Left cardiac atrium (tissue), 4 donors: Measurements from ENCODE around the gene PPEF2. TPM values are rescaled to one million over a fixed set of nuclear protein-coding genes. Genes with fewer than 3 reads are reported as not detected.
"Not testable (repeated sequence)": the region's sequence is repeated elsewhere in the genome, so short reads cannot be mapped to it uniquely, and the experiment has no call there.

ENCODE experiments used
- ATAC-seq, 2 donors: fragments of 200-7000 bp; cut with Tn5 transposase; one replicate each; pipeline ENCODE4 v1.9.1; 2020; ENCODE audit warnings: mild to moderate bottlenecking in 2 of 2, moderate library complexity in 2 of 2
- DNase-seq: peaks from one replicate; pipeline ENCODE4 v3.0.0-alpha.2; 2020
- intact Hi-C, 2 donors: fragments of 100-400 bp; cut with DNase I; formaldehyde crosslinking; loops; one replicate each; pipeline versions ENCODE4 v1.14.1 to v1.15.1; 2022 to 2023
- long read RNA-seq: library from polyadenylated mRNA; unstranded; transcript quantifications from one replicate; pipeline ENCODE4 v2.0.0, GENCODE V29; 2021
- total RNA-seq, 2 donors: library from RNA; stranded (reverse); fragmentation: NEBNext Ultra II Directional; extraction: Animal tissue kit (Norgen Biotek cat#: 25700); gene quantifications; one replicate each; pipeline ENCODE4 v1.2.1, GENCODE V29; 2021
- donor health status: DM: no; HTN: yes; CAD: no.
- donor health status: DM: no; HTN: yes; CAD: no; lungs with severe emphysema.
- donor health status: DM: yes; HTN: yes; CAD: no.
- donor health status: Dilated cardiomyopathy.

The PPEF2 gene
- total RNA-seq = not detected
- long read RNA-seq = 0 reads

DNA sequence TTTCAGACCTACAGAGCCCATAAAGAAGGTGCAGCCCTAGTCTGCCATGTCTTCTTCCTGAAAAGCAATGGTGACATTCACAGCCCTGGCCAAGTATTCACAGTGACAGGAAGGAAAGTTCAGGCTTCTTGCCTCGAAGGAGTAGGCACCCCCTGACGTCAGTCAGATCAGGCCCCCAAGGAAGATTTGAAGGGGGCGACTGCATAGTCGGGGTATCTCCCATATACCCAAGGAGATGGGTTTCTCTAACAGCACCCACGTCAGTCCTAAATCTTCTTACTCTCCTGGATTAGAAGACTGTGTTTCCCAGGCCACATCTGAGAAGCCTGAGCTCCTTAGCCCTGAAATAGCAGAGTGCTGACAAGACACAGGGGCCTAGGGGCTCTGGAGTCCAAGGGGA, at the start of gene PPEF2:
Gene PPEF2, minus strand, starts transcription at position 101 of the 400 bp plus-strand sequence. CDS start 6,127 bp downstream, outside the sequence.
- ATAC-seq (no peak), DNase-seq (no peak)
- intact Hi-C loops = no loop called here

DNA sequence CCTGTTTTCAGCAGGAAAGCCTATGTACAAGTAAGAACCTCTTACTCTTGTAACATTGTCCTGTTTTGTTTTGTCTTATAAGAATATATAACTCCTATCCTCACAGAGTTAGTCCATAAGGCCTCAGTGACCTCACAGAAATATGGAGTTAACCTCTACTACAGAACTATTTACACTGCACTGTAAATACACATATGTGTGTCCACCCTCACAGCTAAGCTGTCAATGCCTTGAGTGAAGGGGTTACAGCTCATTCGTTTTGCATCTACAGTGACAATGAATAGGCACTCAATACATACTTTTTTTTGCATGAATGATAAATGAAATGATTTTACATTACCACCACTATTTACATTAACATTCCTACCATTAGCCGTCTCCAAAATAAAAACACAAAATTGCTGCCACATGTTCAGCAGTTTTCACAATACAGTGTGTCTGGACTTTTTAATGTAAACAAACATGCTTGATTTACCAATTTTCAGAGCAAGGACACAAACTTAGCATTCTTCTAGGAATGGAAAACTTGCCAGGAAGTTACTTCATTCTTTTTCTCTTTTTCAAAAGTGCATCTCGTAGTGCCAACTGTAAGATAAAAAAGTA, 48.1 kb upstream of the PPEF2 start:
- intact Hi-C loops = no loop called here
- DNase-seq = no peak
- no peak for ATAC-seq

DNA sequence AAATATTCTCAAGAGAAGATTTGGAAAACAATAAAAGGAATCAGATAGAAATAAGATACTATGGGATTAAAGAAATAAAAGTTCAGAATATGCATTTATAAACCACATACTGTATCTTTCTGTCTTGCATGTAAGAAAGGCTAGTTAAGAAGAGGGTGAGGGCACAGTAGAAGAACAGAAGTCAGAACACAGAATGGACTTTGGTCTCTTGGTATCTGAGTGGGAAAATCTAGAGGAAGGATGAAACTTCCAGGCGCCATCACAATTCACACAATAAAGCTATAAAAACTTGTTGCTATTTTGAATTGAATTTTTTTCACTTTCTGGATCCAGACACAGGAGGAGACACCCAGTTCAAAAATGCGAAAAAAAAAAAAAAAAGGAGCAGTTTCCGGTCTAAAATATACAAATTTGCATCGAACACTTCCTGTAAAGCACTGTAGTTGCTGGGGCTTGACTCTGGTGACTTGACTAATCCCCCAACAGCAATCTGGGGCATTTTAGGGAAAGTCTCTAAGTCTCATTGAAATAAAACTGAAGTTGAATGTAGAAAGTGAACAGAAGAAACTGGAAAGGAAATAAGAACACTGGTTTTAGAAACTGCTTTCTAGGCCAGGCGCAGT, 46.7 kb upstream of the PPEF2 start:
- ATAC-seq (no peak), DNase-seq (no peak)
- intact Hi-C loops = no loop called here

DNA sequence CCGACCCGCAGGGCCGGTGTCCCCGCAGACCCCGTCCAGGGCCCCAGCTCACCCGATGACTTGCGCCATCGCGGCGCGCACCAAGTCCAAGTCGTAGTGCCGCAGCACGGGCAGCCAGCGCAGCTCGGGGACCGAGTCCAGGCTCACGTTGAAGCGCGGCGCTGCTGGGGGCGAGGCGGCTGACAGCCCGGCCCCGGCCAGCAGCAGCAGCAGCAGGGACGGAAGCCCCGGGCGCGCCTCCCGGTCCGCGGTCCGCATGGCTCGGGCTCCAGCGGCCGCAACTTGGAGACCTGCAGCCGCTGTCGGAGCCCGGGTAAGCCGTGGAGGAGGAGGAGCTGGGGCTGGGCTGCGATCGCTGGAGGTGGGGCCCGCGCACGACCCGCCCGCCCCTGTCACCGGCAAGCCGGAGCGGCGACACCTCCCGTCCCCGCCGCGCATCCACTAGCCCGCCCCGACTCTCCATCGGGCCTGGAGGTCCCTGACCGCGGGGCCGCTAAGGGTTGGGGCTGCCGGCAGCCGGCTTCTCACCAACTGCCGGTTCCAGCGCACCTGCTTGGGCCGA, 38.5 kb upstream of the PPEF2 start, which contains the start of gene NAAA:
Gene NAAA, minus strand, starts transcription at position 322 of the 562 bp plus-strand sequence. Its CDS starts 64 bp downstream, at position 258.
- intact Hi-C loops = no loop called here
- DNase-seq (peak; percentile 78), ATAC-seq (peak; percentile 94 to 97)

- intact Hi-C loops = no loop called here
- peak; percentile 84 to 92 for ATAC-seq
Measured at GRCh38 chr4:75939890-75940691, 37.8 kb upstream of the PPEF2 start.

DNA sequence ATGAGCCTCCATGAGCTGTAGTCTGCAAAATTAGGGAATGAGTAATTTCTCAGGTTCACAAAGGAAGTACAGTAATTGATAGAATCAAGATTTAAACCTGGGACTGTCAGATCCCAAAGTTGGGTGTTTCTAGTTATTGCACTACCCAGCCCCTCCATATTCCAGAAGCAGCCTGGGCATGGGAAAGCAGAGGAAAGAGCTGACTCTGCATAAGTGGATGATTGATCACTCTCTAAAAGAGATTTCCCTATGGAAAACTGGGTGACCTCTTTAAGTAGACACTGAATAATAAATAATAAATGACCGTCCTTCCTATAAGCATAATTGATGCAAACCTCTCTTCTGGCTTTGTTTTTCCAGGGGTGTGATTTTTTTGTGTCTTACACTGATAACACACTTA, 33.4 kb upstream of the PPEF2 start:
- no peak for ATAC-seq
- intact Hi-C loops = no loop called here
- DNase-seq = no peak

More at GRCh38 chr4:75939890-75940691, 37.8 kb upstream of the PPEF2 start:
- DNase-seq = peak; percentile 83

DNA sequence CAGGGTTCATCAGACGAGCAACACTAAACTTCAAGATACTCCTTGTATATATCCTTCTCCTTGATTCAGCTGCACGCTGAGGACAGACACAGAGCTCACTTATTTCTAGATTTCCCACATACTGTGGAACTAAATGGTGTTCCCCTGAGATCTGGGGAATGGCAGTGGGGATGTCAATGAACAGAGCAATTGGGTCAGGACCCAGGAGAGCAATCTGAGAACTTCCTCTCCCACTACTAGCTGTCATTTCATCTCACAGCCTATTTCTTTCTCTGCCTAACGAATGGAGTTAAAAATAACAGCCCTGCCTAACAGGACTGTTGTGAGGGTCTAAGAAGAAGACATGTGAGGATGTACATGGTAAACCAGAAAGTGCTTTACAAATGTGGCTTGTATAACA, 27.9 kb upstream of the PPEF2 start:
- no peak for ATAC-seq
- intact Hi-C loops = no loop called here
- no peak for DNase-seq

GRCh38 chr4:75924916-75925315, 22.7 kb upstream of the PPEF2 start:
- DNase-seq, intact Hi-C loops, ATAC-seq: not testable (repeated sequence)

GRCh38 chr4:75924309-75924827, 22.1 kb upstream of the PPEF2 start:
- no peak for DNase-seq
- intact Hi-C loops = no loop called here
- ATAC-seq = no peak

DNA sequence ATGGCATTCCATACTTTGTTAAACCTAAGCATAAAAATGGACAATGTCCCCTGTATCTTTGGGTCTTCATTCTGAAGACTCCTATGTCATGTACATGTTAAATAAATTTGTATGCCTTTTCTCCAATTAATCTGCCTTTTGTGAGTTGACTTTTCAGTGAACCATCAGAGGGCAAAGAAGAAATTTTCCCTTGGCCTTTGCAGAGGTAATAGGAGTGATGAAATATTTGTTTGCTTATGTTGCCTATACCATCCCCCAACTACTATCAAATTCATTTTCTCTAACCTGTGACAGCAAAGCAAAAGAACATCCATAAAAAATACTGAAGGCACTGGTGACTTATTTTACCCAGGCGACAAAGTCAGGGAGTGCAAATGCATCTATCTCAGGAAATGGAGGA, 20.3 kb upstream of the PPEF2 start:
- intact Hi-C loops = no loop called here
- ATAC-seq = no peak

GRCh38 chr4:75921910-75922309, 19.7 kb upstream of the PPEF2 start:
- intact Hi-C loops = no loop called here
- no peak for DNase-seq
- ATAC-seq = no peak

More for the DNA sequence above, 20.3 kb upstream of the PPEF2 start:
- DNase-seq = no peak

DNA sequence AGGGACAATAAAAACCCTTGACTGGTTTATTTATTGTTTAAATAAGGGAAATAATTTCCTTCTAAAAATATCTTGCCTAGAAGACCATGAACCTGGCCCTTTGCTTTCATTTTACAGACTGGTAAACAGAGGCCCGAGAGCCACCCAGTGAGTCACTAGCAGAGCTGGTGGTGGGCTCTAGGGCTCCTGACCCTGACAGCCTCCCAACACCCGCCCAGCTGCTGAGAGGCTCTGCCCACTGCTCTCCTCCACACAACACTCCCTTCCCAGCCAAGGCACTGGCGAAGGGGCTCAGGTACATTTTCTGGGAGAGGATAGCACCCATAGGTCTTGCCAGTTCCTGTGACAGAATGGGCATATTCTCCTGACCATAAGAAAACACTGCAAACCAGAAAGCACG, 18.1 kb upstream of the PPEF2 start:
- intact Hi-C loops = no loop called here
- ATAC-seq (no peak), DNase-seq (no peak)

DNA sequence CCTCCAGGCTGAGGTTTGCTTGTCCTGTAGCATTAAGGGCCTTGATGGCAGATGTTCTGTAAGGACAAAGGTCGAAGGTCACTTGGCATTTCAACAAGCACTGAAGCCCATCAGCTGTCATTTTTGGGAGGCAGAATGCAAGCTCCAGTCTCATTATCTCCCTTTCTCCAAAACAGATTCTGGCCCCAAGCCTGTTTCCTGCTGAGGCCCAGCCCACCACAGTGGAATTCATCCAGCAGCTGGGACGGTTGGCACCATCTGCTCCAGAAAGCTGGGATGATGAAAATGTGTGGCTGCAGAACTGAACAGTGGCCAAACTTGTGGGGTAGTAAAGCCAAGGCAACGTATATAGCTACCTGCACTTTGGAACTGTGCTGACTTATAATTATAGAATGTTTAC, 17.7 kb upstream of the PPEF2 start:
- DNase-seq = peak; percentile 26
- intact Hi-C loops = no loop called here
- ATAC-seq = peak; percentile 11 to 67

DNA sequence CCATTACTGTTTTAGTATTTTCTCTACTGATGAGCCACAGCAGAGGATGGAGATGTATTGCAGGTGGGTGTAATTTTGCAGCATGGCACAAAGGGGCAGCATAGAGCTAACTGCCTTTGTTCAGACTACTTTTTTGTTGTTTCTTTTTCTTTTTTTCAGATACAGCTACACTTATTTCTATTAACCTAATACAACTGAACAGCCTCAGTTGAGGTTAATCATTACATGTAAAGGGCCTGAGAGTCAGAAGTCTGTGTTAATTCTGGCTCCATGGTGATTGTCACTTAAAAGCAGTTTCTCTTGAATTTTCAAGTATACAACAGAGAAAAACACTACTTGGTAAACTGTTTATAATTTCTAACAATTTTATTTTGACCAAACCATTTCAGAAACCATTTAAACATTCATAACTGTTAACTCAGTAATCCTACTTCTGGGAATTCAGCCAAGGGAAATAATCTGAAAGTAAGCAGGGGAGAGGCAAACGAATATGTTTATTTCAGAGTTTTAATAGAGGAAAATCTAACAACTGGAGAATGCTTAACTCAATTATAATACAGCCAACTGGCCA, 13.9 kb upstream of the PPEF2 start:
- DNase-seq (no peak), ATAC-seq (peak; percentile 66 to 69)
- intact Hi-C loops = no loop called here

GRCh38 chr4:75912968-75913367, 10.7 kb upstream of the PPEF2 start:
- intact Hi-C loops = no loop called here
- ATAC-seq (no peak), DNase-seq (no peak)

- DNase-seq, intact Hi-C loops, ATAC-seq: not testable (repeated sequence)
Measured at GRCh38 chr4:75910831-75911230, 8.6 kb upstream of the PPEF2 start.

DNA sequence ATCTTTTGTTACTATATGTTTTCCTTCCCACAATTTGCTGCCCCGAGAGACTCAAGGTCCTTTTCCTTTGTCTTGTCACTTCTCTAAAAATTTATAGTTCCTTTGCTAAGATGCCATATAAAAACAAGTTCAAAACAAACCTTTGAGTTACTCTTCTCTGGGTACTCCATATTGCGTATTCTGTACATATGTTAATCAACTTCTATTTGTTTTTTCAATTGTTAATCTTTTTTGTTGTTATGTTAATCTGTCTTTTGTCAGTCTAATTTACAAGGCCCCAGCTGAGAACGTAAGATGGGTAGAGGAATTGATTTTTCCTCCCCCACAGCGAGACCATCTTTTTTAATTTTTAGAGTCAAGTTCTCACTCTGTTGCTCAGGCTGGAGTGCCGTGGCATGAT, 7.2 kb upstream of the PPEF2 start:
- intact Hi-C loops = no loop called here
- DNase-seq = no peak
- no peak for ATAC-seq

DNA sequence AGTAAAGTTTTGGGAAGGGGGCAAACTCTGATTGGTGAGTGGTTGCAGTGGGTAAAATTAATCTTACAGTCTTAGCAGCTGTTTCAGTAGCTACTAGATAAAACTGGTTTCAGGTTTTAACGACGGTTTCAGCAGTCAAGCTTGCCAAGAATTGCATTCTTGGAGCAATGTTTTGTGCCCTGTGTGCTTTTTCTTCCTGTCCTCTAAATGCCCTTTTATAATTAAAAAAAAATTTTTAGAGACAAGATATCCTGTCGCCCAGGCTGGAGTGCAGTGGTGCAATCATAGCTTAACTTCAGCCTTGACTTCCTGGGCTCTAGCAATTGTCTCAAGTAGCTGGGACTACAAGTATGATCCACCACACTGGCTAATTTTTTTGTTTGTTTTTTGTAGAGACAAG, 6.3 kb upstream of the PPEF2 start:
- DNase-seq (no peak), ATAC-seq (no peak)
- intact Hi-C loops = no loop called here

DNA sequence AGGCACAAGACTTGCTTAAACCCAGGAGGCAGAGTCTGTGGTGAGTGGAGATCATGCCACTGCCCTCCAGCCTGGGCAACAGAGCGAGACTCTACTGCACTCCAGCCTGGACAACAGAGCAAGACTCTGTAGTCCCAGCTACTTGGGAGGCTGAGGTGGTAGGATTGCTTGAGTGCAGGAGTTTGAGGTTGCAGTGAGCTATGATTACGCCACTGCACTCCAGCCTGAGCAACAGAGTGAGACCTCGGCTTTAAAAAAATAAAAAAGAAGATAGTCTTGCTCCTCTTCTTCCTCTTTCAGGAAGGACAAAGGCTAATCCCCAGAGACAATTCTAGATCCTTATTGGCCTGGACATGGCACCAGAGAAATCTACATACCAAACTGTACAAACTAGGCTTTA, 5.7 kb upstream of the PPEF2 start:
- DNase-seq (no peak), ATAC-seq (no peak)
- intact Hi-C loops = no loop called here
